Stimulated activated CD4-positive, alpha-beta T cell treated with anti-CD3 and anti-CD28 coated beads, Interleukin-1b, Interleukin-23, amount 100 ng/mL, for 1 hour (primary cell): ENCODE data around the gene AQP1.

Experiments
- DNase-seq, 2 donors: peaks; one replicate each; pipeline ENCODE4 v3.0.0-alpha.2; 2020; ENCODE audit warnings: low read depth in 2 of 2

AQP1 gene

GRCh38 chr7:30906515-30907240, 5.0 kb upstream of the AQP1 start:
- DNase-seq: no peak

GRCh38 chr7:30907527-30908267, 4.0 kb upstream of the AQP1 start:
- DNase-seq: no peak

- DNase-seq: no peak
These were observed 3.0 kb upstream of the AQP1 start for GRCh38 chr7:30908681-30909080.

GRCh38 chr7:30909431-30909830, 2.2 kb upstream of the AQP1 start:
- no peak for DNase-seq

- no peak for DNase-seq
These were observed 1.1 kb upstream of the AQP1 start for GRCh38 chr7:30910411-30911073.

- no peak for DNase-seq
These were observed 520 bp upstream of the AQP1 start for GRCh38 chr7:30911133-30911532.

- DNase-seq: no peak
These were observed 523 bp downstream of the AQP1 start for GRCh38 chr7:30912021-30912730.

GRCh38 chr7:30912731-30912985, 1.0 kb downstream of the AQP1 start:
- DNase-seq: no peak

GRCh38 chr7:30912986-30913811, 1.5 kb downstream of the AQP1 start:
- DNase-seq: no peak

GRCh38 chr7:30913821-30914515, 2.3 kb downstream of the AQP1 start:
- DNase-seq: no peak

GRCh38 chr7:30914596-30914995, 2.9 kb downstream of the AQP1 start:
- DNase-seq: no peak

- no peak for DNase-seq
These were observed 3.5 kb downstream of the AQP1 start for GRCh38 chr7:30915005-30915601.

- DNase-seq: no peak
These were observed 4.1 kb downstream of the AQP1 start for GRCh38 chr7:30915751-30916150.

GRCh38 chr7:30916255-30916654, 4.6 kb downstream of the AQP1 start:
- DNase-seq: no peak

GRCh38 chr7:30916767-30917166, 5.1 kb downstream of the AQP1 start:
- DNase-seq: no peak

- DNase-seq: no peak
These were observed 5.7 kb downstream of the AQP1 start for GRCh38 chr7:30917216-30917893.

- DNase-seq: no peak
These were observed 7.0 kb downstream of the AQP1 start for GRCh38 chr7:30918676-30919075.

- DNase-seq: no peak
These were observed 8.4 kb downstream of the AQP1 start for GRCh38 chr7:30920021-30920583.
